ENCODE measurements around the gene DEPDC5. TPM values are rescaled to one million over a fixed set of nuclear protein-coding genes. Genes with fewer than 3 reads are reported as not detected.

The DEPDC5 gene
- total and polyA plus RNA-seq, 7 donors = 8.4 to 21.3 (median 12.9) TPM

GRCh38 chr22:31926969-31927368 lies 173.2 kb downstream of the DEPDC5 start:
- H3K4me3 ChIP-seq = no peak overlapping the region
- no peak for TF ChIP-seq EP300 (IDR thresholded peaks at IDR 0.05)
- no peak overlapping the region for H3K27ac ChIP-seq
- no peak for DNase-seq
- no peaks in the 10 kb centered on the region for H3K4me1 ChIP-seq
- intact Hi-C loops (cut with DNase I) = no loop called here
- no peaks in the 10 kb centered on the region for H3K9me3 ChIP-seq
- H3K27me3 ChIP-seq = no peaks in the 10 kb centered on the region
- H3K36me3 ChIP-seq = no peaks in the 10 kb centered on the region

DNA sequence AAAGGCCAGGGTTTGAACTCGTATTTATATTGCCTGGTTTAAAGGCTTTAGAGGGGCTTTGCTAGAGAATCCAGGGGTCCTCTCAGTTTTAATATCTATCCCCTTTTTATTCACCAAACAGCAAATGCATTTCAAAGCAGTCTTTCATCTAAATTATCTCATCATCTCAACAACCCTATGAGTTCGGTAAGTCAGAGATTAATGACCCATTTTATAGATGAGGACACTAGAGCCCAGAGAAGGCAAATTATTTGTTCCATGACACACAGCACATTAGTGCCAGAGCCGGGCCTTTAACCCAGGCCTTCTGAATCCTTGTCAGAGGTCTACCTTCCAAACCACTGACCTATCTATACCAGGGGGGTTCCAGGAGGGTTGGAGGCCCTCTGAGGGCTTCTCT lies 173.7 kb downstream of the DEPDC5 start:
- intact Hi-C loops (cut with DNase I) = no loop called here
- TF ChIP-seq POLR2A (IDR thresholded peaks at IDR 0.05) (no peak), EP300 (IDR thresholded peaks at IDR 0.05) (no peak), CTCF (IDR thresholded peaks at IDR 0.05) (no peak), POLR2AphosphoS5 (IDR thresholded peaks at IDR 0.05) (no peak)

GRCh38 chr22:31929167-31929930 lies 175.5 kb downstream of the DEPDC5 start:
- WGBS, 2 donors = 71 to 74% methylated on average over 8 of the region's 8 CpGs
- H3K36me3 ChIP-seq = no peaks in the 10 kb centered on the region
- no peak for DNase-seq
- intact Hi-C loops (cut with DNase I) = no loop called here
- H3K4me3 ChIP-seq = no peak overlapping the region
- H3K27me3 ChIP-seq = no peaks in the 10 kb centered on the region
- no peak overlapping the region for H3K27ac ChIP-seq
- H3K4me1 ChIP-seq = no peaks in the 10 kb centered on the region
- no peaks in the 10 kb centered on the region for H3K9me3 ChIP-seq
- TF ChIP-seq EP300 (IDR thresholded peaks at IDR 0.05) (no peak), POLR2AphosphoS5 (IDR thresholded peaks at IDR 0.05) (no peak), POLR2A (IDR thresholded peaks at IDR 0.05) (no peak), CTCF (IDR thresholded peaks at IDR 0.05) (no peak)

More for the DNA sequence above, 173.7 kb downstream of the DEPDC5 start:
- 85 to 88% methylated on average over 3 of the region's 3 CpGs for WGBS, 2 donors
- no peak for DNase-seq
- H3K4me3 ChIP-seq = no peak overlapping the region
- H3K9me3 ChIP-seq = no peaks in the 10 kb centered on the region
- no peaks in the 10 kb centered on the region for H3K4me1 ChIP-seq
- H3K27me3 ChIP-seq = no peaks in the 10 kb centered on the region
- H3K36me3 ChIP-seq = no peaks in the 10 kb centered on the region
- H3K27ac ChIP-seq = no peak overlapping the region

DNA sequence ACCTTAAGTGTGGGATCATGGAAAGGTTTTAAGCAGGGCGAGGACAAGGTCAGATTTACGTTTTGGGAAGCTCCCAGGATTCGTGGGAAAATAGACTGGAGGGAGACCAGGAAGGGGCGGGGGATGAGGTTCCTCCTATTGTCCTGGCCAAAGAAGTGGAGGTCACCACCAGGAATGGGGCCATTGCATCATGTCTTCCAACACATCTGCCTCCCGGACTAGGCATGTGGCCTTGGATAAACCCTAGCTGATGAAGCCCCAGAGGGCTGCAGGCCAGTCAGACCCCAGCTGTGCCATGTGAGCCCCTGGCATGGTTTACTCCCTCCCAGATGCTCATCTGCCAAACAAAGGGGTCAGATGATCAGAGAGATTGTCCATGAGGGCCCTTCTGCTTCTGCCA lies 179.0 kb downstream of the DEPDC5 start:
- DNase-seq = no peak
- no peaks in the 10 kb centered on the region for H3K27me3 ChIP-seq
- H3K9me3 ChIP-seq = no peaks in the 10 kb centered on the region
- H3K4me1 ChIP-seq = no peaks in the 10 kb centered on the region
- no peaks in the 10 kb centered on the region for H3K36me3 ChIP-seq
- intact Hi-C loops (cut with DNase I) = no loop called here
- H3K27ac ChIP-seq = no peak overlapping the region
- H3K4me3 ChIP-seq = no peak overlapping the region
- 78 to 81% methylated on average over 5 of the region's 5 CpGs for WGBS, 2 donors
- TF ChIP-seq CTCF (IDR thresholded peaks at IDR 0.05) (no peak), POLR2A (IDR thresholded peaks at IDR 0.05) (no peak), POLR2AphosphoS5 (IDR thresholded peaks at IDR 0.05) (no peak), EP300 (IDR thresholded peaks at IDR 0.05) (no peak)

DNA sequence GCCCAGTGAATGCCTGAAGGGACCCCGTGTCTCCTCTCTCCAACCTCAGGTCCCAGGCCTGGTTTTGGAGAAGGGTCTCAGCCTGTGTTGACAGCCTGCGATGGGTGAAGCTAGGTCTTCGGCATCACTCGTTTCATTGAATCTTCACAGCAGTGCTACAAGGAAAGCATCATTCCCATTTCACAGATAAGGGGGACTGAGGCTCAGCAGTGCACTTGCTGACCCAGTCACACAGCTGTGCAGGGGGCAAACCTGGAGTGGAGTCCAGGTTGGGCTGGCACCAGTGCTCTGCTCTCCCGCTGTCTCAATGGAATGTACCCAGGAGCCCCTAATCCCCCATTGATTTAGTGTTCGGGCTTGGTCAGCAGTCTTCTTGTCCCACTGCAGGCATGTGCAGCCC lies 179.6 kb downstream of the DEPDC5 start:
- no peak for DNase-seq
- intact Hi-C loops (cut with DNase I) = no loop called here
- no peaks in the 10 kb centered on the region for H3K9me3 ChIP-seq
- no peak overlapping the region for H3K27ac ChIP-seq
- WGBS, 2 donors = 94 to 96% methylated on average over 6 of the region's 6 CpGs
- H3K4me3 ChIP-seq = no peak overlapping the region
- TF ChIP-seq CTCF (IDR thresholded peaks at IDR 0.05) (no peak), POLR2AphosphoS5 (IDR thresholded peaks at IDR 0.05) (no peak), EP300 (IDR thresholded peaks at IDR 0.05) (no peak), POLR2A (IDR thresholded peaks at IDR 0.05) (no peak)
- no peaks in the 10 kb centered on the region for H3K4me1 ChIP-seq
- no peaks in the 10 kb centered on the region for H3K27me3 ChIP-seq
- no peaks in the 10 kb centered on the region for H3K36me3 ChIP-seq

Data from sigmoid colon (tissue), 7 donors.